ENCODE data around the gene LIMD2.

DNA sequence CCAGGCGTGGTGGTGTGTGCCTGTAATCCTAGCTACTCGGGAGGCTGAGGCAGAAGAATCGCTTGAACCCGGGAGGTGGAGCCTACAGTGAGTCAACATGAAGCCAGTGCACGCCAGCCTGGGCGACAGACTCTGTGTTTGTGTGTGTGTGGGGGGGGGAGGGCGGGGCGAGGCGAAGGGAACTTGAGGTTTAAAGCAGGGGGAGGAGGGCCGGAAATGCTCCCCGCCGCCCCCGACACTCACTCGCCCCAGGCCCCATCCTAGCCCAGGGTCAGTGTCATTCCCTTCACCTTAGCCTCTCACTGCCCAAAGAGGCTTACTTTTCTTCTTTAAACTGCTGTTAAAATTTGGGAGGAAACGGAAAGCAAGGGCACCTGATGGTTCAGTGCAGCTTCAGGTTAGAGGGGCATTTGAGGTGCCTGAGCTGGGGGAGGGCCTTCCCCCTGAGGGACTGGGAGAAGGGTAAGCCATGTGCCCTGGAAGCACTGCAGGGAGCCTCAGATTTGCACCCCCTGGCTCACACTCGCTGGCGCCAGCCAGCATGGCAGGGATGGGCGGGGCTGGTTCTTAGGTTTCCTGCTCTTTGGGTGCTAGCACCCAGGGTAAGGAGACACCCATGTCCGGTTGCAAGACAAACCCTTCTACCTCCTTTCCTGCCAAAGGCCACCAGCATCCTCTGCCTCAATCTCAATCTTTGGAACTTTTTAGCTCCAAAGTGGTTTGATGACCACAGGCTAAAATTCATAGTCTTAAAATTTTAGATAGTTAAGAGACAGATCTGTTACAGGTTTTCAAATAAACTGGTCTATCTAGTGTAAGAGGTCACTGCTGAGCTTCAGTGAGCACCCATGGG lies 2.2 kb upstream of the LIMD2 start:
- TF ChIP-seq, protein P1, sequence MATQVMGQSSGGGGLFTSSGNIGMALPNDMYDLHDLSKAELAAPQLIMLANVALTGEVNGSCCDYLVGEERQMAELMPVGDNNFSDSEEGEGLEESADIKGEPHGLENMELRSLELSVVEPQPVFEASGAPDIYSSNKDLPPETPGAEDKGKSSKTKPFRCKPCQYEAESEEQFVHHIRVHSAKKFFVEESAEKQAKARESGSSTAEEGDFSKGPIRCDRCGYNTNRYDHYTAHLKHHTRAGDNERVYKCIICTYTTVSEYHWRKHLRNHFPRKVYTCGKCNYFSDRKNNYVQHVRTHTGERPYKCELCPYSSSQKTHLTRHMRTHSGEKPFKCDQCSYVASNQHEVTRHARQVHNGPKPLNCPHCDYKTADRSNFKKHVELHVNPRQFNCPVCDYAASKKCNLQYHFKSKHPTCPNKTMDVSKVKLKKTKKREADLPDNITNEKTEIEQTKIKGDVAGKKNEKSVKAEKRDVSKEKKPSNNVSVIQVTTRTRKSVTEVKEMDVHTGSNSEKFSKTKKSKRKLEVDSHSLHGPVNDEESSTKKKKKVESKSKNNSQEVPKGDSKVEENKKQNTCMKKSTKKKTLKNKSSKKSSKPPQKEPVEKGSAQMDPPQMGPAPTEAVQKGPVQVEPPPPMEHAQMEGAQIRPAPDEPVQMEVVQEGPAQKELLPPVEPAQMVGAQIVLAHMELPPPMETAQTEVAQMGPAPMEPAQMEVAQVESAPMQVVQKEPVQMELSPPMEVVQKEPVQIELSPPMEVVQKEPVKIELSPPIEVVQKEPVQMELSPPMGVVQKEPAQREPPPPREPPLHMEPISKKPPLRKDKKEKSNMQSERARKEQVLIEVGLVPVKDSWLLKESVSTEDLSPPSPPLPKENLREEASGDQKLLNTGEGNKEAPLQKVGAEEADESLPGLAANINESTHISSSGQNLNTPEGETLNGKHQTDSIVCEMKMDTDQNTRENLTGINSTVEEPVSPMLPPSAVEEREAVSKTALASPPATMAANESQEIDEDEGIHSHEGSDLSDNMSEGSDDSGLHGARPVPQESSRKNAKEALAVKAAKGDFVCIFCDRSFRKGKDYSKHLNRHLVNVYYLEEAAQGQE (IDR thresholded peaks at IDR 0.05; ENCODE audit: insufficient read depth in 1 of 2, low read depth in 2 of 2, low read length in 2 of 2) = no peak
- no peak for TF ChIP-seq POLR2AphosphoS5 (IDR thresholded peaks at IDR 0.05; ENCODE audit: low read depth, low read length)

Measured in PFSK-1 (cell line).